Lower leg skin (tissue), 4 donors: ENCODE measurements around the gene COX19. TPM values are rescaled to one million over a fixed set of nuclear protein-coding genes. Genes with fewer than 3 reads are reported as not detected.

Experiments used
- DNase-seq, 2 donors: peaks; one replicate each; pipeline ENCODE4 v3.0.0-alpha.2; 2019; ENCODE audit warnings: low spot score in 2 of 2
- H3K4me3 ChIP-seq: fragments of 200-600 bp; sonication (generic); 2 replicates; pipeline ENCODE4 v1.5.1; 2017; ENCODE audit warnings: mild to moderate bottlenecking, low read depth; ENCODE audit not compliant: poor library complexity, severe bottlenecking
- POLR2A ChIP-seq, 2 donors: fragments of 450-650 bp; IDR thresholded peaks; one replicate each; pipeline ENCODE4 v1.6.1; 2016 to 2017; ENCODE audit warnings: antibody characterized with exemption in 2 of 2, mild to moderate bottlenecking in 1 of 2, moderate library complexity in 1 of 2
- WGBS, 2 donors: methylation state at CpG; one replicate each; pipeline ENCODE4 v1.1.5; 2018; 5-methylcytosine and 5-hydroxymethylcytosine counted together
- intact Hi-C: fragments of 100-400 bp; cut with DNase I; formaldehyde crosslinking; loops from one replicate; pipeline ENCODE4 v1.15.0; 2023; ENCODE audit warnings: low total_unique reads
- total RNA-seq, 4 donors: library from RNA; depleted of rRNA; stranded (reverse); fragments of >200 nt; gene quantifications; one replicate each; pipeline ENCODE4 v1.1.0, GENCODE V29; 2016
- TF ChIP-seq, protein P1 (sequence below), 3 donors: fragments of 450-650 bp; IDR thresholded peaks; one replicate each; pipeline ENCODE4 v1.5.1; 2016; ENCODE audit warnings: antibody characterized with exemption in 3 of 3, mild to moderate bottlenecking in 3 of 3, moderate library complexity in 2 of 3

COX19 gene
- total RNA-seq, 4 donors from 2014 or later, result 13.0 to 25.1 (median 15.1) TPM

DNA sequence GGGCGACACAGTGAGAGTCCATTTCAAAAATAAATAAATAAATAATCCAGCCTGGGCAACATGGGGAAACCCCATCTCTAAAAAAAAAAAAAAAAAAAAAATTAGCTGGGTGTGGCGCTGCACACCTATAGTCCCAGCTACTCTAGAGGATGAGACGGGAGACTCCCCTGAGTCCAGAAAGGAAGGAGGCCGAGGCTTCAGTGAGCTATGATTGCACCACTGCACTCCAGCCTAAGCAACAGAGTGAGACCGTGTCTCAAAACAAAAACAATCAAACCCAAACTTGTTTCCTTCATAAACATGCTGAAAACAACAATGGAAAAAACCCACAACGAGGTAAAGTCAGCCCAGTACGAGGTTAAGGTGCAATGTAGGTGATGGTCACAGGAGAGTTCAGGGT is 1.2 kb downstream of the COX19 start:
- intact Hi-C loops, result no loop called here
- H3K4me3 ChIP-seq, result no peak overlapping the region
- 18 to 23% methylated on average over 7 of the region's 7 CpGs for WGBS, 2 donors
- no peak for DNase-seq
- no peak for TF ChIP-seq POLR2A (IDR thresholded peaks at IDR 0.05)
- TF ChIP-seq, protein P1, sequence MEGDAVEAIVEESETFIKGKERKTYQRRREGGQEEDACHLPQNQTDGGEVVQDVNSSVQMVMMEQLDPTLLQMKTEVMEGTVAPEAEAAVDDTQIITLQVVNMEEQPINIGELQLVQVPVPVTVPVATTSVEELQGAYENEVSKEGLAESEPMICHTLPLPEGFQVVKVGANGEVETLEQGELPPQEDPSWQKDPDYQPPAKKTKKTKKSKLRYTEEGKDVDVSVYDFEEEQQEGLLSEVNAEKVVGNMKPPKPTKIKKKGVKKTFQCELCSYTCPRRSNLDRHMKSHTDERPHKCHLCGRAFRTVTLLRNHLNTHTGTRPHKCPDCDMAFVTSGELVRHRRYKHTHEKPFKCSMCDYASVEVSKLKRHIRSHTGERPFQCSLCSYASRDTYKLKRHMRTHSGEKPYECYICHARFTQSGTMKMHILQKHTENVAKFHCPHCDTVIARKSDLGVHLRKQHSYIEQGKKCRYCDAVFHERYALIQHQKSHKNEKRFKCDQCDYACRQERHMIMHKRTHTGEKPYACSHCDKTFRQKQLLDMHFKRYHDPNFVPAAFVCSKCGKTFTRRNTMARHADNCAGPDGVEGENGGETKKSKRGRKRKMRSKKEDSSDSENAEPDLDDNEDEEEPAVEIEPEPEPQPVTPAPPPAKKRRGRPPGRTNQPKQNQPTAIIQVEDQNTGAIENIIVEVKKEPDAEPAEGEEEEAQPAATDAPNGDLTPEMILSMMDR (IDR thresholded peaks at IDR 0.05), result no peak

DNA sequence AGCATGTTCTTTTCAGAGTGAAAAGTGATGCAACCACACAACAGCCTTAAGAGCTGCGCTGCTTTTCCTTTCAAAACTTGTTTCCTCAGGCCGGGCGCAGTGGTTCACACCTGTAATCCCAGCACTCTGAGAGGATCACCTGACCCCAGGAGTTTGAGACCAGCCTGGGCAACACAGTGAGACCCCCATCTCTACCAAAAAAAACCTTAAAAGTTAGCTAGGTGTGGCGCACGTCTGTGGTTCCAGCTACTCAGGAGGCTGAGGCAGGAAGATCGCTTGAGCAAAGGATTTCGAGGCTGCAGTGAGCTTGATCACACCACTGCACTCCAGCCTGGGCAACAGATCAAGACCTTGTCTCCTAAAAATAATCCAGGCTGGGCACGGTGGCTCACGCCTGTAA is 2.0 kb downstream of the COX19 start:
- 83 to 86% methylated on average over 9 of the region's 9 CpGs for WGBS, 2 donors
- H3K4me3 ChIP-seq, result no peak overlapping the region

GRCh38 chr7:972676-973309 is 2.6 kb downstream of the COX19 start:
- intact Hi-C loops, result no loop called here

More for the DNA sequence above, 2.0 kb downstream of the COX19 start:
- intact Hi-C loops, result no loop called here
- TF ChIP-seq, protein P1 (IDR thresholded peaks at IDR 0.05), result no peak
- no peak for TF ChIP-seq POLR2A (IDR thresholded peaks at IDR 0.05)
- no peak for DNase-seq

GRCh38 chr7:972110-972509 is 3.2 kb downstream of the COX19 start:
- TF ChIP-seq POLR2A (IDR thresholded peaks at IDR 0.05), result no peak
- TF ChIP-seq, protein P1 (IDR thresholded peaks at IDR 0.05), result no peak
- intact Hi-C loops, result no loop called here
- 87 to 88% methylated on average over 12 of the region's 12 CpGs for WGBS, 2 donors
- no peak for DNase-seq
- H3K4me3 ChIP-seq, result no peak overlapping the region

More at GRCh38 chr7:972676-973309, 2.6 kb downstream of the COX19 start:
- H3K4me3 ChIP-seq, result no peak overlapping the region
- no peak for DNase-seq
- 75 to 78% methylated on average over 10 of the region's 10 CpGs for WGBS, 2 donors
- TF ChIP-seq POLR2A (IDR thresholded peaks at IDR 0.05), result no peak
- TF ChIP-seq, protein P1 (IDR thresholded peaks at IDR 0.05), result no peak

DNA sequence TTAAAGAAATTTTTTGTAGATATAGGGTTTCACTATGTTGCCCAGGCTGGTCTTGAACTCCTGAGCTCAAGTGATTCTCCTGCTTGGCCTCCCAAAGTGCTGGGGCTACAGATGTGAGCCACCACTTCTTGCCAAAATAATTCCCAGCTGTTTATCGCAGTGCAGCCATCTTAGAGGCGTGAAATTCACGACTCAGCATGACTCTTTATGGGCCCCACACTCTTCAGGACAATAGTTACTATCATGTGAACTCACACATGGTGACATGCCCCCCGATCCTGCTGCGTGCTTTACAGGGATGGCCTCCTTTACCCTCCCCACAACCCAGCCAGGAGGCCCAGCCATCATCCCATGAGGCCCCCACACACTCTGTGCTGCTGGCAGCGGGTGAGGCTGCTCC is 4.6 kb downstream of the COX19 start:
- H3K4me3 ChIP-seq, result no peak overlapping the region
- WGBS, 2 donors, result 76 to 88% methylated on average over 5 to 6 of the region's 6 CpGs
- DNase-seq, result no peak
- intact Hi-C loops, result no loop called here
- no peak for TF ChIP-seq POLR2A (IDR thresholded peaks at IDR 0.05)
- TF ChIP-seq, protein P1 (IDR thresholded peaks at IDR 0.05), result no peak

DNA sequence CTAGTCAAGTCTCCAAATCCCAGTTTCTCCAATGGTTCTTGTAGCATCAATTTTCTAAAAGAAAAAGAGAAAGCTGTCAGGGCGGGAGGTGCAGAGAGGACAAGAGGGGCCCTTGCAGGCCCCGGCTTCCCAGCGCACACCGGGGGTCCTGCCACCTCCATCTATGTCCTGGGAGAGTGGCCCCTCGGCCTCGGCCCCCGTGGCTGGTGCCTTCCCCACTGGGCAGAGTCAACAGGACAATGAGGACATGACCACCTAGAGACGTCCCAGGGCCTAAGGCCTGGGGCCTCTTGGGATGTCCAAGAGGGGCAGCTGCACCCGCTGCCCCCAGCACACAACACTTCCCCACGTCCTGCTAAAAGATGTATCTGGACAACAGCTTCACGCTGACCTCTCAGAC is 5.9 kb downstream of the COX19 start:
- 90 to 94% methylated on average over 11 of the region's 11 CpGs for WGBS, 2 donors
- intact Hi-C loops, result no loop called here
- no peak for DNase-seq
- no peak overlapping the region for H3K4me3 ChIP-seq
- TF ChIP-seq POLR2A (IDR thresholded peaks at IDR 0.05), result no peak
- TF ChIP-seq, protein P1 (IDR thresholded peaks at IDR 0.05), result no peak
